Measurements from ENCODE around the gene AP2M1.

DNA sequence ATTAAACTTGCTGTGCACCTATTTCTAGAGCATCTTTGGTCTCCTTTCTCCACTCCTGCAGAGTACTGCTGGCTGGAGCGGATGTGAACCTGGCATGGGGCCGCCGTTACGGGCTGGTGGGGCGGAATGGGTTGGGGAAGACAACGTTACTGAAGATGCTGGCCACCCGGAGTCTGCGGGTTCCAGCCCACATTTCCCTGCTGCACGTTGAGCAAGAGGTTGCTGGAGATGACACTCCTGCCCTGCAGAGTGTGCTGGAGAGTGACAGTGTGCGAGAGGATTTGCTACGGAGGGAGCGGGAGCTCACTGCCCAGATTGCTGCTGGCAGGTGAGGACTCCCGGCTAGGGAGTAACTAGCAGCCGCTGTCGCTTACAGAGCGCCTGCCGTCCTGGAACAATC, 13.4 kb downstream of the AP2M1 start:
- TF ChIP-seq, protein P1, sequence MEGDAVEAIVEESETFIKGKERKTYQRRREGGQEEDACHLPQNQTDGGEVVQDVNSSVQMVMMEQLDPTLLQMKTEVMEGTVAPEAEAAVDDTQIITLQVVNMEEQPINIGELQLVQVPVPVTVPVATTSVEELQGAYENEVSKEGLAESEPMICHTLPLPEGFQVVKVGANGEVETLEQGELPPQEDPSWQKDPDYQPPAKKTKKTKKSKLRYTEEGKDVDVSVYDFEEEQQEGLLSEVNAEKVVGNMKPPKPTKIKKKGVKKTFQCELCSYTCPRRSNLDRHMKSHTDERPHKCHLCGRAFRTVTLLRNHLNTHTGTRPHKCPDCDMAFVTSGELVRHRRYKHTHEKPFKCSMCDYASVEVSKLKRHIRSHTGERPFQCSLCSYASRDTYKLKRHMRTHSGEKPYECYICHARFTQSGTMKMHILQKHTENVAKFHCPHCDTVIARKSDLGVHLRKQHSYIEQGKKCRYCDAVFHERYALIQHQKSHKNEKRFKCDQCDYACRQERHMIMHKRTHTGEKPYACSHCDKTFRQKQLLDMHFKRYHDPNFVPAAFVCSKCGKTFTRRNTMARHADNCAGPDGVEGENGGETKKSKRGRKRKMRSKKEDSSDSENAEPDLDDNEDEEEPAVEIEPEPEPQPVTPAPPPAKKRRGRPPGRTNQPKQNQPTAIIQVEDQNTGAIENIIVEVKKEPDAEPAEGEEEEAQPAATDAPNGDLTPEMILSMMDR (IDR thresholded peaks at IDR 0.05), result no peak
- no peak for TF ChIP-seq POLR2AphosphoS5 (IDR thresholded peaks at IDR 0.05)

Measured in upper lobe of left lung (tissue), 4 donors.